22Rv1 (cell line): ENCODE measurements around the gene TMEM144.
A peak's percentile ranks its signal among the peaks of the same experiment; 100 is the strongest.
"Not testable (repeated sequence)": the region's sequence is repeated elsewhere in the genome, so short reads cannot be mapped to it uniquely, and the experiment has no call there.

ENCODE experiments used
- H3K27ac ChIP-seq: fragments of 450-650 bp; 2 replicates; pipeline ENCODE4 v1.5.1; 2017
- ZFX ChIP-seq: fragments of 450-650 bp; IDR thresholded peaks from 2 replicates; pipeline ENCODE4 v1.6.1; 2017; ENCODE audit warnings: antibody characterized with exemption, borderline replicate concordance
- TF ChIP-seq, protein P1 (sequence below): fragments of 450-650 bp; IDR thresholded peaks from 2 replicates; pipeline ENCODE4 v1.5.1; 2017; ENCODE audit warnings: mild to moderate bottlenecking

TMEM144 gene

DNA sequence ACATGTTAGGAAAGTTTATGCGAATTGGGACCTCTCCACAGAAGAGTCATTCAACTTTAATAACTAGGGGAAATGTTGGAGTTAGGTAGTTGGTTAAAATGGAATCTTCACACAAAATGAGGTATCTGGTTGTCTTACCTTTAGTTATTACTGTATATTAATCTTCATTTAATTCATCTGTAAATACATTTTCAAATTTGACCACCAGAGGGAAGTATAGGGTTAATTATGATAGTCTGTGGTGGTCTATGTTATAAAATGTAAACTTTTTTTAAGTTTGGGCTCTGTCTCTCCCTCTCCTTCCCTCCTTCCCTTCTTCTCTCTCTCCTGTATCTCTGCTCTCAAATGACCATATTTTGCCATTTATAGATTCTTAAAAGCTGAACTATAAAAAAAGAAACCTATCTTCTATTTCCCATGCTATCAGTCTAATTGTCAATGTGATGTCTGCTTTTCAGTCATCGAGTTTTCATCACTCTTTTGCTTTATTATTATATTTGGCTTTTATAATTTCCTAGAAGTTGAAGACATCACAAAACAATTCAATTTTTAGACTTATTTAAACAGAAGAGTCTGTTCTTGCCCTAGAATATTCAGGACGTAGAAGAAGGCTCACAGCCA is 49.8 kb downstream of the TMEM144 start:
- no peak overlapping the region for H3K27ac ChIP-seq
- TF ChIP-seq, protein P1, sequence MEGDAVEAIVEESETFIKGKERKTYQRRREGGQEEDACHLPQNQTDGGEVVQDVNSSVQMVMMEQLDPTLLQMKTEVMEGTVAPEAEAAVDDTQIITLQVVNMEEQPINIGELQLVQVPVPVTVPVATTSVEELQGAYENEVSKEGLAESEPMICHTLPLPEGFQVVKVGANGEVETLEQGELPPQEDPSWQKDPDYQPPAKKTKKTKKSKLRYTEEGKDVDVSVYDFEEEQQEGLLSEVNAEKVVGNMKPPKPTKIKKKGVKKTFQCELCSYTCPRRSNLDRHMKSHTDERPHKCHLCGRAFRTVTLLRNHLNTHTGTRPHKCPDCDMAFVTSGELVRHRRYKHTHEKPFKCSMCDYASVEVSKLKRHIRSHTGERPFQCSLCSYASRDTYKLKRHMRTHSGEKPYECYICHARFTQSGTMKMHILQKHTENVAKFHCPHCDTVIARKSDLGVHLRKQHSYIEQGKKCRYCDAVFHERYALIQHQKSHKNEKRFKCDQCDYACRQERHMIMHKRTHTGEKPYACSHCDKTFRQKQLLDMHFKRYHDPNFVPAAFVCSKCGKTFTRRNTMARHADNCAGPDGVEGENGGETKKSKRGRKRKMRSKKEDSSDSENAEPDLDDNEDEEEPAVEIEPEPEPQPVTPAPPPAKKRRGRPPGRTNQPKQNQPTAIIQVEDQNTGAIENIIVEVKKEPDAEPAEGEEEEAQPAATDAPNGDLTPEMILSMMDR, result peak; percentile 54
- TF ChIP-seq ZFX, result no peak

DNA sequence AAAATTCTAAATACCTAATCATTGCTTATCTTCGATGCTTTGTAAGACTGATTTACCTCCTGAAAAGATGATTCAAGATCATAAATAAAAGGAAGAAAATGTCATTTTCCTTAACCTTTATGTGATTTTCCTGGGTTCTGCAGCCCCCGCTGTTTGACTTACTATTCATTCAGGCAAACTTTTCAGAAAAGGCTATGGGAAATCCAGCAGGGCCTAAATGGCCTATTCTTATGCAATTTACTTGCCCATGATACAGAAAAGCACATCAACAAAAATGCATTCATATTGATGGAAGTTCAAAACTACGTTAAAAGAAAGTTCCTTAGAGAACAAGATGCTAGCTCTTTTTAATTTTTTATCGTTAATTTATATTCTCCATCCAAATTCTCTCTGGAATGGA is 51.2 kb downstream of the TMEM144 start:
- TF ChIP-seq ZFX, result no peak
- TF ChIP-seq, protein P1, result no peak
- no peak overlapping the region for H3K27ac ChIP-seq

DNA sequence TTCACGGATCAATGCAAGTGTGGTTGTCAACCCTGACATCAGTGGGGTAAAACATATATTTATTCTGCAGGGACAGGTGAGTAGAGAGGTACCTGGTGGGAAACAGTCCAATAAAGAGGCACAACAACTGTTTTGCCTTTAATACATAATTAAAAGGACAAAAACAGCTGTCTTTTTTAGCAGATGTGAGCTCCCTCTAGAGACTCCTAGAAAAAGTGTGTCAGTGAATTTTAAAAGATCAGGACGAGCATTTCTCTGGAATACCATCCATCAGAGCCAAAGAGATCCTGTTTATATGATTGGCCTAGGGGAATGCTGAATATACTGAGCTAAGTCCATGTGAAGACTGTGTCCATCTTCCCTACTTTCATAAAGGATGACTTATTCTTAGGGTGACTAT is 58.3 kb downstream of the TMEM144 start:
- no peak overlapping the region for H3K27ac ChIP-seq
- TF ChIP-seq, protein P1, result no peak
- TF ChIP-seq ZFX, result no peak

DNA sequence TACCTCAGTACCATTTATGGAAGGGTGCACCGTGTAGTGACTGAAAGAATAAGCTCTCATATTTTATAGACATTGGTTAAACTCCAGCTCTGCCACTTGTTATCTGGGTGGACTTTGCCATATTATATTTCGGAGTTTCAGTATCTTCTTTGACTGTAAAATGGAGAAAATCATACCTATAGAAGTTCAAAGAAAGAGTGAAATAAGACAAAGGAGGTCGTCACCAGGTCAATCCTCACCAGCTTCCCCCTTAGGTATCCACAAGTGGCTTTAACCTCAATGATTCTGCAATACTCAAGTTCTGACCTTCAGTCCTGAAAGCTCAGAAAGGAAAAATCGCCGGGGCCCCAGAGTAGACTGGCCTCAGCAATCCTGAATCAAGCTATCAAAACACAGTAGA is 64.3 kb downstream of the TMEM144 start:
- TF ChIP-seq ZFX, result no peak
- TF ChIP-seq, protein P1, result no peak

DNA sequence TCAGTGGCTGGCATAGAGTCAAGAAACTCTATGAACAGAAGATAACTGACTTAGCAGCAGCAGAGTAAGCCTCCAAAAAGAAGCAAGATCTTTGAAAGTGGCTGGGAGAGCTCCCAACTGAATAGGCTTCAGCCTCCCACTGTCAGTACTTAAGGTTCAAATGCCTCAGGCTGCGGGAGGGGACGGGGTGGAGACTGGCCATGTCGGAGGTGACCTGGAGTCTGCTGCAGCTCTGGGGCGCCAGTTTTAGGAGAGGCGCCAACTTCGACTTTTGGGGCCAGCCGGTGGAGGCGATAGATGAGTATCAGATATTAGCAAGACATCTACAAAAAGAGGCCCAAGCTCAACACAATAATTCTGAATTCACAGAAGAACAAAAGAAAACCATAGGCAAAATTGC is 67.3 kb downstream of the TMEM144 start:
- H3K27ac ChIP-seq, result no peak overlapping the region
- no peak for TF ChIP-seq ZFX
- TF ChIP-seq, protein P1, result no peak

More for the DNA sequence above, 64.3 kb downstream of the TMEM144 start:
- H3K27ac ChIP-seq, result no peak overlapping the region

DNA sequence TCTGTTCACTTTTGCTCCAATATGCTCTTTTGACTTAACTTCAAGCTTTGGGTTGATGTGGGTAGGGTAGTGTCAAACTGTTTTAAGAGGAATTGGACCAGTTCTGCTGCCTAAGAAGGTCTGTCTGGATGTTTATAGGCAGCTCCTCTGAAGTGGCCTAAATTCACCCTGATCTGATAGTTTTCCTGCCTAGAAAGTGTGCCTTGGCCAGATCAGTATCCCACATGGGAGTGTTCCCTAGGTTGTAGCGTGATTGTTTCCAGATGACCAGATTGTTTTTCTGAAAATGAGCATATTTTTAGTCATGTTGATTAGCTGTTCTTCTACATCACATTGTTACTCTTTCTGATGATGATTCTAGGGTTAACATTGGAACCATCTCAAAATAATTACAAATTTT is 68.8 kb downstream of the TMEM144 start:
- not testable (repeated sequence) for H3K27ac ChIP-seq

DNA sequence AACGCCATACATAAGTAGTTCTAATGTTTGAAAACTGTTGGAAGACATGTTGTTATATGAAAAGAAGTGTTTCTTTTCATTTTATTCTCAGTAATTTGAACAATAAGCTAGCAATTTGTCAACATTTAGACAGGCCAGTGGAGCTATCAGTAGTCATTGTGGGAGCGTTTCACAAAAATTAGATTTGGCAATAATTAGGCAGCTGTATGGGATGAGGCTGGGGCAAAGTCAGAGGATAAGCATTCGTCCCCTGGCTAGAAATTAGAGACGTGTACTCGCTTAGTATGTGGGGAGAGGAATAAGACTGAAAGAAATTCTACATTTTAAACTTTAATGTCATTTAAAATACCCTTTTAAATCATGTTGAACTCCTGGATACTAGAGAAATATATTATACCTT is 70.6 kb downstream of the TMEM144 start:
- H3K27ac ChIP-seq, result no peak overlapping the region
- TF ChIP-seq ZFX, result no peak
- TF ChIP-seq, protein P1, result no peak

DNA sequence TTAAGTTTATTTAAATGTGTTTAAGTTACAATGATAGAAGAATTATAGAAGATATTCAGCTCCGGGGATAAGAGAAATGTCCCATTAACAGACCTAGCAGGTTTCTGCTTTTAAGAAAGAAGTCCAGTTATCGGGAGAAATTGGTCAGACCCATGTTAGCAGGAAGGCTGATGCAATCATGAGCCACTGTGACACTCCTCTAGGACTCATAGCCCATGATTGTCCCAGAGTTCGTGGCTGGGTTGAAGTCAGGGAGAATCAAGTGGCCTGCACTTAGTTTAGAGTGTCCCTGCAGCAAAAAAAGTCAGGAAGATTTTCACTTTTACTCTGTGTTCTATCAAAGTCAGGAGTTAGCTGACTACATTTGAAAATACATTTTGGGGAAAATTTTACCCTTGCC is 72.0 kb downstream of the TMEM144 start:
- no peak for TF ChIP-seq ZFX
- TF ChIP-seq, protein P1, result no peak
- no peak overlapping the region for H3K27ac ChIP-seq
